OCI-LY7 (cell line): ENCODE results near the gene SCAMP5. TPM values are rescaled to one million over a fixed set of nuclear protein-coding genes. Genes with fewer than 3 reads are reported as not detected.

Source experiments
- BruUV-seq: library from RNA; stranded (reverse); fragments of 400-500 nt; replicated peaks from 2 replicates; lab custom pipeline; 2021; lab: Mats Ljungman, UMichigan
- CTCF ChIA-PET: fragments of 300-600 bp; sonication (Branson Sonifier 250); formaldehyde crosslinking; loops from one replicate; lab custom pipeline; 2022; ENCODE audit warnings: antibody characterized with exemption; ENCODE audit not compliant: unreplicated experiment; lab: Charles Lee
- POLR2A ChIA-PET: fragments of 300-600 bp; sonication (Branson Sonifier 250); formaldehyde crosslinking; loops from one replicate; lab custom pipeline; 2022; ENCODE audit warnings: antibody characterized with exemption; lab: Charles Lee
- DNase-seq: peaks from one replicate; pipeline ENCODE4 v3.0.0-alpha.2; 2015; ENCODE audit warnings: low spot score
- H2AFZ ChIP-seq: fragments of 200-600 bp; sonication (generic), shearing (Covaris generic); 2 replicates; pipeline ENCODE4 v1.6.1; 2014; ENCODE audit warnings: mild to moderate bottlenecking, antibody characterized with exemption, low read length, moderate library complexity
- H3K27ac ChIP-seq: fragments of 200-600 bp; sonication (generic); 2 replicates; pipeline ENCODE4 v1.5.1; 2014; ENCODE audit warnings: mixed run types, low read depth, mild to moderate bottlenecking, moderate library complexity, low read length, inconsistent platforms; ENCODE audit not compliant: poor library complexity, severe bottlenecking
- H3K36me3 ChIP-seq: fragments of 200-600 bp; sonication (generic); 2 replicates; pipeline ENCODE4 v1.6.1; 2014; ENCODE audit warnings: mild to moderate bottlenecking, antibody characterized with exemption, low read length, moderate library complexity, mixed read lengths; ENCODE audit not compliant: insufficient read depth
- H3K4me1 ChIP-seq: fragments of 200-600 bp; sonication (generic); 2 replicates; pipeline ENCODE4 v1.5.1; 2014; ENCODE audit warnings: mild to moderate bottlenecking, low read length; ENCODE audit not compliant: insufficient read depth, poor library complexity, severe bottlenecking
- H3K4me2 ChIP-seq: fragments of 200-600 bp; sonication (generic); 2 replicates; pipeline ENCODE4 v1.6.1; 2014; ENCODE audit warnings: mild to moderate bottlenecking, low read length
- H3K4me3 ChIP-seq: fragments of 200-600 bp; sonication (generic); 2 replicates; pipeline ENCODE4 v1.5.1; 2014; ENCODE audit warnings: mild to moderate bottlenecking, low read depth, low read length; ENCODE audit not compliant: poor library complexity, severe bottlenecking
- H3K79me2 ChIP-seq: fragments of 200-600 bp; sonication (generic); 2 replicates; pipeline ENCODE4 v1.6.1; 2016; ENCODE audit warnings: low read depth, mild to moderate bottlenecking, low read length, moderate library complexity, mixed read lengths; ENCODE audit not compliant: insufficient read depth
- H3K9me2 ChIP-seq: fragments of 200-600 bp; sonication (generic); 2 replicates; pipeline ENCODE4 v1.6.1; 2016; ENCODE audit warnings: mild to moderate bottlenecking, low read length, mixed read lengths; ENCODE audit not compliant: insufficient read depth
- H3K9me3 ChIP-seq: fragments of 200-600 bp; sonication (generic); 2 replicates; pipeline ENCODE4 v1.6.1; 2014; ENCODE audit warnings: mild to moderate bottlenecking, mixed run types, low read length, mixed read lengths
- H4K20me1 ChIP-seq: fragments of 200-600 bp; sonication (generic); 2 replicates; pipeline ENCODE4 v1.6.1; 2014; ENCODE audit warnings: mild to moderate bottlenecking, antibody characterized with exemption, low read length, moderate library complexity, mixed read lengths; ENCODE audit not compliant: insufficient read depth
- CTCF ChIP-seq: fragments of 200-600 bp; sonication (generic); conservative IDR thresholded peaks from 2 replicates; pipeline ENCODE4 v1.5.1; 2014; ENCODE audit warnings: mild to moderate bottlenecking, antibody characterized with exemption, low read length, moderate library complexity, mixed read lengths
- EZH2phosphoT487 ChIP-seq: fragments of 200-600 bp; sonication (generic); IDR thresholded peaks from 2 replicates; pipeline ENCODE4 v1.6.1; 2018; ENCODE audit warnings: low read depth, borderline replicate concordance, mild to moderate bottlenecking, mixed run types, antibody characterized with exemption, low read length, moderate library complexity, mixed read lengths
- intact Hi-C: fragments of 100-400 bp; cut with micrococcal nuclease; formaldehyde crosslinking; loops from one replicate; pipeline ENCODE4 v1.10.0; 2022; ENCODE audit not compliant: unreplicated experiment
- total RNA-seq, 2 experiments: library from RNA; depleted of rRNA in 1 of 2; stranded (reverse); fragments of >200 nt in 1 of 2; shearing (Covaris generic) in 1 of 2; gene quantifications; 2 replicates each; pipeline ENCODE4 v1.2.3, GENCODE V29; 2014 to 2022

Gene SCAMP5
- total RNA-seq, 2 experiments from 2014 or later = 29.4 to 43.7 TPM

GRCh38 chr15:75023872-75024636, 28.7 kb downstream of the SCAMP5 start:
- peak overlapping the region; percentile 86 for H3K4me2 ChIP-seq
- intact Hi-C loops = loop anchor here (1.0 to 10.0 kb wide), 3 partner anchors 15 to 603 kb away; partner anchors contain the start of gene SNUPN
- no peaks in the 10 kb centered on the region for H3K9me3 ChIP-seq
- TF ChIP-seq EZH2phosphoT487 = no peak
- no peak for TF ChIP-seq CTCF
- no peaks in the 10 kb centered on the region for H3K9me2 ChIP-seq
- peak overlapping the region; percentile 90 for H3K4me3 ChIP-seq
- POLR2A ChIA-PET = interaction anchor here (0.7 to 3.2 kb wide), 8 partner anchors 10 to 195 kb away, joined by 3 to 22 read pairs (median 6); no protein-coding TSS in a partner anchor
- DNase-seq = peak; percentile 63
- no peaks in the 10 kb centered on the region for H4K20me1 ChIP-seq
- TSS peak; percentile 93 for BruUV-seq
- peaks cover 80% of the 10 kb centered on the region for H3K4me1 ChIP-seq
- H3K27ac ChIP-seq = peak overlapping the region; percentile 76
- H3K79me2 ChIP-seq = peaks cover 25% of the 10 kb centered on the region; the same call in 1 of the 2 replicates
- peaks cover 32% of the 10 kb centered on the region; the same call in 1 of the 2 replicates for H3K36me3 ChIP-seq
- CTCF ChIA-PET = interaction anchor here (1.6 kb wide), 1 partner anchor 19 kb away, joined by 6 read pairs; no protein-coding TSS in a partner anchor
- H2AFZ ChIP-seq = no peak overlapping the region; the same call in 1 of the 2 replicates

- Histone ChIP-seq H2AFZ (no peak overlapping the region), H4K20me1 (no peaks in the 10 kb centered on the region), H3K4me2 (peak overlapping the region; percentile 86), H3K4me3 (peak overlapping the region; percentile 90), H3K36me3 (peaks cover 36% of the 10 kb centered on the region), H3K4me1 (peaks cover 83% of the 10 kb centered on the region), H3K79me2 (peaks cover 29% of the 10 kb centered on the region; the same call in 1 of the 2 replicates), H3K9me3 (no peaks in the 10 kb centered on the region), H3K27ac (peak overlapping the region; percentile 76), H3K9me2 (no peaks in the 10 kb centered on the region)
- POLR2A ChIA-PET = interaction anchor here (0.8 to 3.2 kb wide), 4 partner anchors 9 to 18 kb away, joined by 3 to 22 read pairs (median 10); no protein-coding TSS in a partner anchor
- DNase-seq = peak; percentile 43
- CTCF ChIA-PET = interaction anchor here (0.7 to 1.6 kb wide), 2 partner anchors 18 kb away, joined by 4 to 6 read pairs; no protein-coding TSS in a partner anchor
- intact Hi-C loops = loop anchor here (10.0 kb wide), 1 partner anchor 280 kb away; no protein-coding TSS in a partner anchor
- TF ChIP-seq CTCF = no peak
- TF ChIP-seq EZH2phosphoT487 = no peak
- BruUV-seq = no TSS peak
These were observed 29.7 kb downstream of the SCAMP5 start for GRCh38 chr15:75025107-75025506.
